A549 (cell line): ENCODE data around the gene ERMARD. TPM values are rescaled to one million over a fixed set of nuclear protein-coding genes. Genes with fewer than 3 reads are reported as not detected.

Experiments used
- ATAC-seq, 2 experiments: fragments of 200-7000 bp in 1 of 2; fragments of >200 bp in 1 of 2; cut with Nextera tagmentation in 1 of 2; cut with Tn5 transposase in 1 of 2; 3 replicates each; pipeline versions ENCODE4 v1.8.0 to v1.9.1; 2018 to 2020; ENCODE audit warnings: mild to moderate bottlenecking in 1 of 2, moderate library complexity in 1 of 2
- CTCF ChIA-PET: fragments of 300-600 bp; sonication (Branson Sonifier 250); formaldehyde crosslinking; extraction: SDS; loops from one replicate; lab custom pipeline; 2021; ENCODE audit warnings: antibody characterized with exemption, inconsistent platforms; lab: Yijun Ruan, JAX
- POLR2A ChIA-PET: fragments of 350-600 bp; formaldehyde crosslinking; extraction: SDS; loops from one replicate; lab custom pipeline; 2021; ENCODE audit warnings: antibody characterized with exemption, inconsistent platforms; lab: Yijun Ruan, JAX
- DNase-seq, 2 experiments: peaks; one replicate each; pipeline versions ENCODE4 v3.0.0 to v3.0.0-alpha.2; 2011 to 2016; ENCODE audit warnings: low read depth in 1 of 2, low spot score in 1 of 2
- FAIRE-seq: peaks from 2 replicates; lab custom pipeline; 2011; peaks lifted over from hg19 to GRCh38; lab: Jason Lieb, UNC
- H3K27ac ChIP-seq, 2 experiments: fragments of >200 bp; sonication (Bioruptor Twin); formaldehyde crosslinking; 3 replicates each; pipeline ENCODE4 v1.5.1; 2016 to 2017
- H3K4me1 ChIP-seq: fragments of >200 bp; sonication (Bioruptor Twin); formaldehyde crosslinking; 3 replicates; pipeline ENCODE4 v1.6.1; 2016
- H3K4me2 ChIP-seq: fragments of >200 bp; sonication (Bioruptor Twin); formaldehyde crosslinking; 3 replicates; pipeline ENCODE4 v1.6.1; 2016
- H3K4me3 ChIP-seq: fragments of >200 bp; sonication (Bioruptor Twin); formaldehyde crosslinking; 3 replicates; pipeline ENCODE4 v1.5.1; 2016
- H3K9me3 ChIP-seq: fragments of >200 bp; sonication (Bioruptor Twin); formaldehyde crosslinking; 3 replicates; pipeline ENCODE4 v1.6.1; 2016
- CBX8 ChIP-seq: fragments of 200-600 bp; sonication (generic); IDR thresholded peaks from 2 replicates; pipeline ENCODE4 v1.6.1; 2016
- CEBPB ChIP-seq, 2 experiments: fragments of >200 bp in 1 of 2; sonication (Bioruptor Twin) in 1 of 2; formaldehyde crosslinking in 1 of 2; IDR thresholded peaks; 2 replicates each; pipeline ENCODE4 v1.6.1; 2012 to 2016
- FOXS1 ChIP-seq: fragments of 250-450 bp; sonication (Bioruptor Pico); IDR thresholded peaks from 2 replicates; pipeline ENCODE4 v1.5.0; 2020; ENCODE audit warnings: mild to moderate bottlenecking, moderate library complexity
- HOXA7 ChIP-seq: fragments of 250-450 bp; sonication (Bioruptor Pico); IDR thresholded peaks from 2 replicates; pipeline ENCODE4 v1.5.0; 2020; ENCODE audit warnings: mild to moderate bottlenecking, moderate library complexity
- JUN ChIP-seq, 2 experiments: fragments of >200 bp; sonication (Bioruptor Twin); formaldehyde crosslinking; IDR thresholded peaks; 2 replicates in 1 of 2; 3 replicates in 1 of 2; pipeline ENCODE4 v1.6.1; 2016 to 2017
- NR3C1 ChIP-seq: fragments of >200 bp; sonication (Bioruptor Twin); formaldehyde crosslinking; IDR thresholded peaks from 3 replicates; pipeline ENCODE4 v1.6.1; 2017
- POLR2A ChIP-seq: IDR thresholded peaks from 2 replicates; pipeline ENCODE4 v1.6.1; 2012; ENCODE audit warnings: mild to moderate bottlenecking, low read length
- POLR2AphosphoS2 ChIP-seq: conservative IDR thresholded peaks from 2 replicates; pipeline ENCODE4 v1.6.1; 2012; ENCODE audit warnings: low read length, improper control_type of control experiment, inconsistent platforms
- TP53 ChIP-seq: fragments of 250-450 bp; sonication (Bioruptor Pico); IDR thresholded peaks from 2 replicates; pipeline ENCODE4 v1.5.0; 2021; ENCODE audit warnings: mild to moderate bottlenecking, moderate library complexity
- ZNF302 ChIP-seq: fragments of 250-450 bp; sonication (Bioruptor Pico); IDR thresholded peaks from 2 replicates; pipeline ENCODE4 v1.9.0; 2021; ENCODE audit warnings: inconsistent platforms, mild to moderate bottlenecking, moderate library complexity
- ZSCAN20 ChIP-seq: fragments of 250-450 bp; sonication (Bioruptor Pico); IDR thresholded peaks from 2 replicates; pipeline ENCODE4 v1.8.0; 2022; ENCODE audit warnings: mild to moderate bottlenecking, moderate library complexity
- WGBS: methylation state at CpG from one replicate; pipeline ENCODE4 v1.1.6; 2017; ENCODE audit errors: missing lambda C conversion rate; 5-methylcytosine and 5-hydroxymethylcytosine counted together
- polyA plus RNA-seq, 4 experiments: library from polyadenylated mRNA; depleted of rRNA in 3 of 4; stranded (reverse); fragments of >200 nt; fragmentation: RNase III in 1 of 4; extraction: RNeasy Plus Mini Kit Qiagen cat#74134 plus additional on column Dnase treatment in 1 of 4; gene quantifications; 2 replicates in 3 of 4; 3 replicates in 1 of 4; pipeline ENCODE4 v1.2.3, GENCODE V29; 2011 to 2017
- TF ChIP-seq, protein P1 (sequence below): fragments of >200 bp; sonication (Bioruptor Twin); formaldehyde crosslinking; IDR thresholded peaks from 3 replicates; pipeline ENCODE4 v1.5.1; 2016
- TF ChIP-seq, protein P2 (sequence below): fragments of >200 bp; sonication (Bioruptor Twin); formaldehyde crosslinking; IDR thresholded peaks from 2 replicates; pipeline ENCODE4 v1.6.1; 2016
- TF ChIP-seq, protein P3 (sequence below): fragments of 450-650 bp; IDR thresholded peaks from 2 replicates; pipeline ENCODE4 v1.6.1; 2014; ENCODE audit warnings: antibody characterized with exemption

ERMARD gene
- polyA plus RNA-seq, 2 of the 4 experiments (the other 2 are of a cell fraction): 8.5 to 22.5 TPM

DNA sequence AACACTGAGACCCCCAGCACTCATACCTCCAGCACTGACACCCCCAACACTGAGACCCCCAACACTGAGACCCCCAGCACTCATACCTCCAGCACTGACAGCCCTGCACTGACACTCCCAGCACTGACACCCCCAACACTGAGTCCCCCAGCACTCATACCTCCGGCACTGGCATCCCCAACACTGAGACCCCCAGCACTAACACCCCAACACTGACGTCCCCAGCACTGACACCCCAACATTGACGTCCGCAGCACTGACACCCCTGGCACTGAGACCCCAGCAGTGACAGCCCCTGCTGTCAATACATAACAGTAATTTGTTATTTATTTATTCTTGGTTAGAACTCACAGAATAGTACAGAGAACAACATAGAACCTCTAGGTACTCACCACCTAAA, 58.0 kb downstream of the ERMARD start (continued):
- TF ChIP-seq, protein P1, sequence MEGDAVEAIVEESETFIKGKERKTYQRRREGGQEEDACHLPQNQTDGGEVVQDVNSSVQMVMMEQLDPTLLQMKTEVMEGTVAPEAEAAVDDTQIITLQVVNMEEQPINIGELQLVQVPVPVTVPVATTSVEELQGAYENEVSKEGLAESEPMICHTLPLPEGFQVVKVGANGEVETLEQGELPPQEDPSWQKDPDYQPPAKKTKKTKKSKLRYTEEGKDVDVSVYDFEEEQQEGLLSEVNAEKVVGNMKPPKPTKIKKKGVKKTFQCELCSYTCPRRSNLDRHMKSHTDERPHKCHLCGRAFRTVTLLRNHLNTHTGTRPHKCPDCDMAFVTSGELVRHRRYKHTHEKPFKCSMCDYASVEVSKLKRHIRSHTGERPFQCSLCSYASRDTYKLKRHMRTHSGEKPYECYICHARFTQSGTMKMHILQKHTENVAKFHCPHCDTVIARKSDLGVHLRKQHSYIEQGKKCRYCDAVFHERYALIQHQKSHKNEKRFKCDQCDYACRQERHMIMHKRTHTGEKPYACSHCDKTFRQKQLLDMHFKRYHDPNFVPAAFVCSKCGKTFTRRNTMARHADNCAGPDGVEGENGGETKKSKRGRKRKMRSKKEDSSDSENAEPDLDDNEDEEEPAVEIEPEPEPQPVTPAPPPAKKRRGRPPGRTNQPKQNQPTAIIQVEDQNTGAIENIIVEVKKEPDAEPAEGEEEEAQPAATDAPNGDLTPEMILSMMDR: no peak
- TF ChIP-seq, protein P2, sequence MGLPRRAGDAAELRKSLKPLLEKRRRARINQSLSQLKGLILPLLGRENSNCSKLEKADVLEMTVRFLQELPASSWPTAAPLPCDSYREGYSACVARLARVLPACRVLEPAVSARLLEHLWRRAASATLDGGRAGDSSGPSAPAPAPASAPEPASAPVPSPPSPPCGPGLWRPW: no peak
- no peak for TF ChIP-seq ZSCAN20
- no peak for TF ChIP-seq FOXS1 (CRISPR knock-in tag)
- no peak for TF ChIP-seq HOXA7
- TF ChIP-seq, all 56 proteins: peak for 0

DNA sequence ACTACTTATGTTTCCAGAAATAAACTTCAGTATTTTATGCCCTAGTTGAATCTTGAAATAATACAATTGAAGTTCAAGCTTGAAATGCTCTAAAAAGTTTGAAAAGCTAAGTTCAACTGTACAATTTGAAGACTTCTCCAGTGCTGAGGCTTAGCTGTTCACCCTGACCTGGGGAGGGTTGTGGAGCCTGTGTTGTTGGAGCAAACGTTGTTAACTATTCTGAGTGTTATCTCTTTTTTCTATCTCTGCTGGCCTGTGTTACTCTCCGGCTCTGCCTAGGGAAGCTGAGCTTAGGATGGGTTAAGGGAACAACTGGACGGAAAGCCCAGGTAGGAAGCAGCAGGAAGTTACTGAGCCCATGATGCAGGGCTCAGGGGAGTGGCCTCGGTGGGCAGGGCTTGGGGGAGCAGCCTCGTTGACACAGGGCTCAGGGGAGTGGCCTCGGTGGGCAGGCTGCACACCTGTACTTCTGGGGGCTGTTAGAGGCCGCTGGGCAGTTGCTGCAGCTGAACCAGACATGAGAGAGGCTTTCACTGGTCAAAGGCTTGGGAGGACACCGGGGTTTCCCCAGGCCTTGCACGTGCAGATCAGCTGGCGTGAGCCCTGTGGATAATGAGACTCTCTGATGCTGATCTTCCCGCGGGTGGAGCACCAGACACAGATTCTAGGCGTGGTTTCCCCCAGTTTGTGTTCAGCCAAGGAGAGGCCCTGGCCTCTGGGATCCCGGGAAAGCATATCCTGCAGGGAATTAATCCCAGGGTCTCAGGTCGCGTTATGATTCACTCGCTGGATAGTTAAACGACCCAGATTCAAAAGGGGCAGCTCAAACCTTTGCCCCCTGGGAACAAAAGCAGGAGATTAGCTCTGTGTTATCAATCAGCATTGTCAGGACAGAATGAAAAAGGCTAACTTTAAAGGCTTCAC, 58.9 kb downstream of the ERMARD start:
- Histone ChIP-seq H3K4me1 (no peaks in the 10 kb centered on the region), H3K27ac (no peak overlapping the region), H3K4me3 (no peak overlapping the region), H3K9me3 (peaks cover under 1% of the 10 kb centered on the region; the same call in 1 of the 3 replicates), H3K4me2 (no peak overlapping the region)
- FAIRE-seq (no peak), DNase-seq (no peak), ATAC-seq (peak; percentile 35 to 64; a peak in 4 of 6 replicates)
- 55% methylated on average over 17 of the region's 18 CpGs for WGBS
- CTCF ChIA-PET: interaction anchor here (1.0 kb wide), 1 partner anchor 21 kb away, joined by 4 read pairs; no protein-coding TSS in a partner anchor
- POLR2A ChIA-PET: no interaction called here
- TF ChIP-seq TP53 (CRISPR knock-in tag) (no peak), CBX8 (no peak), HOXA7 (no peak), JUN (IDR thresholded peaks at IDR 0.05) (no peak), POLR2A (no peak), POLR2AphosphoS2 (no peak), CEBPB (IDR thresholded peaks at IDR 0.05) (no peak)
- TF ChIP-seq, protein P3, sequence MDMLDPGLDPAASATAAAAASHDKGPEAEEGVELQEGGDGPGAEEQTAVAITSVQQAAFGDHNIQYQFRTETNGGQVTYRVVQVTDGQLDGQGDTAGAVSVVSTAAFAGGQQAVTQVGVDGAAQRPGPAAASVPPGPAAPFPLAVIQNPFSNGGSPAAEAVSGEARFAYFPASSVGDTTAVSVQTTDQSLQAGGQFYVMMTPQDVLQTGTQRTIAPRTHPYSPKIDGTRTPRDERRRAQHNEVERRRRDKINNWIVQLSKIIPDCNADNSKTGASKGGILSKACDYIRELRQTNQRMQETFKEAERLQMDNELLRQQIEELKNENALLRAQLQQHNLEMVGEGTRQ: no peak

DNA sequence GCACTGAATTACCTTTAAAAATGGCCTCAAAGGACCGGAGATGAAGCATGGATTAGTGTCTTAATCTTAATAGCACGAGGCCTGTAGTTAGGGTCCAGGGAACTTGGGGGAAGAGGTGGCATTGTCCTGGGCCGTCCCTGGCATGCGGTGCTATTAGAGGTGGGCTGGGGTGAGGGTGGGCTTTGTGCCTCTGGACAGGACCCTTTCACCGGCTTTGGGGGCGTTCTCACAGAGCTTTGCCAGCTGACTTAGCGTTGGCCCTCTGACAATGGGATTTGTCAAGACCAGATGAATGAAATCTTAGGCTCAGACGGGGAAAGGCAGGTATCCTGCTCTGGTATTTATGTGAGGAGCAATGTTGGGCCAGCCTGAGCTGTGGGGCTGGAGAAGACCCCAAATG, 59.6 kb downstream of the ERMARD start:
- FAIRE-seq (no peak), DNase-seq (no peak), ATAC-seq (no peak)
- H3K4me1 ChIP-seq: no peaks in the 10 kb centered on the region
- ChIA-PET CTCF (interaction anchor here (1.0 kb wide), 1 partner anchor 20 kb away, joined by 4 read pairs; no protein-coding TSS in a partner anchor), POLR2A (no interaction called here)
- TF ChIP-seq, protein P3: no peak
- TF ChIP-seq ZNF302 (CRISPR knock-in tag) (no peak), NR3C1 (no peak)
- TF ChIP-seq, protein P1: no peak
- no peak overlapping the region for H3K4me2 ChIP-seq
- peaks cover 8% of the 10 kb centered on the region; the same call in 1 of the 3 replicates for H3K9me3 ChIP-seq
- H3K4me3 ChIP-seq: no peak overlapping the region
- H3K27ac ChIP-seq: no peak overlapping the region
- 92% methylated on average over 5 of the region's 8 CpGs for WGBS
